ENCODE data around the gene GPR89A. TPM values are rescaled to one million over a fixed set of nuclear protein-coding genes. Genes with fewer than 3 reads are reported as not detected.
A peak's percentile ranks its signal among the peaks of the same experiment; 100 is the strongest.
"Not testable (repeated sequence)": the region's sequence is repeated elsewhere in the genome, so short reads cannot be mapped to it uniquely, and the experiment has no call there.

The GPR89A gene
- polyA plus RNA-seq (ENCODE audit: insufficient read length in 4 of 4), result 10 to 100 TPM; 37.3 to 49.2 (median 39.1) TPM

DNA sequence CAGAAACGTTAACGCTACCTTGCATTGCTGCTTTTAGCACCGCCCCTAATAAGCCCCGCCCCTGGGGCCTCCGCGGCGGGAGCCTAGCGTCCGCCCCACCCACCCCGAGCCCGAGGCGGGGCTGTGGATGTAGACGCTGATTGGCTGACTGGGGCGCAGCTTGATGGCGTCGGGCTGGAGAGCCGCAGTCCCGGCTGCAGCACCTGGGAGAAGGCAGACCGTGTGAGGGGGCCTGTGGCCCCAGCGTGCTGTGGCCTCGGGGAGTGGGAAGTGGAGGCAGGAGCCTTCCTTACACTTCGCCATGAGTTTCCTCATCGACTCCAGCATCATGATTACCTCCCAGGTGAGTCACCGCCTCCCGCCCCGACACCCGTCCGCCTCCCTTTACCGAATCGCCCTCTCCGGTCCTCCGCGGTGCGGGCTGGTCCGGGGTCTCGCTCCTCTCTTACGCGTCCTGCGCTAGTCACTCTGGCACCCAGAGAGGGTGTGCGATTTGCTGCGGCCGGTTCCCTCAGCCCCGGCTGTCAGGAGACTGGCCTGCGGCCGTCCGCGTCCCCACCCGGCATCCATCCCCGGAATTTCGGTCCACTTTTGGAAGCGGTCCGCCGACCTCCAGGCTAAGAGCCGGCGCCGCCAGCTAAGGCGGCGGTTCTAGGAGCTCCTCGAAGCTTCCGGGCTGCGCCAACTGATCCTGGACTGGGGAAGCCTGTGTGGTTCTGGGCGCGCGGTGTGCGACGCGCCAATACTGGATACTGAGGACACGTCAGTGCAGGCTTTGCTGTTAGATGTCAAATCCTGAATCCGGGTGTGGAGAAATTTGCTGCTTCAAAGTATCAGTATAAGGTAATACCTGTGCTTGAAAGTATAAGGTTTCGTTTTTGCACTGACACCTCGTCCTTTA, at the start of gene GPR89A:
Gene GPR89A (plus strand): TSS at position 156 of the 901 bp plus-strand sequence. CDS start 146 bp downstream, at position 302.
- DNase-seq (ENCODE audit: low read depth in 4 of 4, low spot score in 3 of 4), result peak; percentile 78 to 87 (median 84)

DNA sequence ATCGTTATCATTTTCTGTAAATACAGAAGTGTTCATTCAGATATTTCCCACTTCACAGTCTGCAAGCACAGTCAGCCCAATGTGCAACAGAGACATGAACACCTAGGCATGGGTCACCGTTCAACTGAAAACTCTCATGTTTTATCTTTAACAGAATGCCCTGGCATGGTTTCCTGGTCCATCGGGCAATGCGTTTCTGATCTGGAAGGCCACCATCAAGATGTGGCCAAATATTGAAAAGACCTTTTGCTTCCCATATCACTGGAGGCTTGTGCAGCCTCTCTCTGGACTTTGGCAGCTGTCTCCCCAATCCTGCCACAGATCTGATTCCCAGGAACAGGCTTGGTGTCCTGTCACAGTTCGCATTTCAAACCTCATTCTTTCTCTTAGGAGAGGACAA, 21.0 kb upstream of the GPR89A start:
- DNase-seq (ENCODE audit: low read depth in 4 of 4, low spot score in 3 of 4), result not testable (repeated sequence)

DNA sequence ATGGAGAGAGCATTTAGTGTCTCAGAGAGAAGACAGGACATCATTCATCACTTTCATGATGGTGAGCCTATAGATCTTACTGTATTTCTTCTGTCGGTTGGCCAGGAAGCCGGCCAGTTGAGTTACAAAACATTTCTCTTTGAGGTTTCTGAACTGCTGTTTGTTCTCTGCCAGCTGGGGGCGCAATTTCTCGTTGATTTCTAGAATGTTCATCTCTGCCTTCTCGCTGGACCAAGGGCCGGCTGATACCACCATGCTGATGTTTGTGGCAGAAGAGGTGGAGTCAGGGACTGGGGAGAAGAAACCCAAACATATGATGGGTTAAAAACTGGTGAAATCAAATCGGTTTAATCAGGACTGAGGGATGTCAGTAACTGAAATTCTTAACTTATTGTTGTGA, 17.0 kb upstream of the GPR89A start:
- DNase-seq (ENCODE audit: low read depth in 4 of 4, low spot score in 3 of 4), result not testable (repeated sequence)

DNA sequence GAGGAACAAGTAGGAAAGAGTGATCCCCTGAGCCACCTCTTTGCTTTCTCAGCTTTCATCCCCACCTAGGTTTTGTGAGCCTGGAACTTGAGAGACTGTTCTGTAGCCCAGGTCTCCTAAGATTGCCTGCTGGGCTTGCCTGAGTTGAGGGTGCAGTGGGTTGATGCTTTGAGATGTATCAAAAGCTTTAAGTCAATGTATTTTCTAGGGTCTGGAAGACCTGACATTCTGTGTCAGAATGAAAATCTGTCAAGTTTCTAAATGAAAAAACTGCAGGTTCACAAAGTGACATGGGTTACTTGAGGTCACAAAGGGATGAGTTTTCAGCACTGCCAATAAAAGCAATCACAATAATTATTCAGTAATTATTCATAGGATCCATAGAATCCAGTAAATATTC, 15.4 kb upstream of the GPR89A start:
- not testable (repeated sequence) for DNase-seq (ENCODE audit: low read depth in 4 of 4, low spot score in 3 of 4)

DNA sequence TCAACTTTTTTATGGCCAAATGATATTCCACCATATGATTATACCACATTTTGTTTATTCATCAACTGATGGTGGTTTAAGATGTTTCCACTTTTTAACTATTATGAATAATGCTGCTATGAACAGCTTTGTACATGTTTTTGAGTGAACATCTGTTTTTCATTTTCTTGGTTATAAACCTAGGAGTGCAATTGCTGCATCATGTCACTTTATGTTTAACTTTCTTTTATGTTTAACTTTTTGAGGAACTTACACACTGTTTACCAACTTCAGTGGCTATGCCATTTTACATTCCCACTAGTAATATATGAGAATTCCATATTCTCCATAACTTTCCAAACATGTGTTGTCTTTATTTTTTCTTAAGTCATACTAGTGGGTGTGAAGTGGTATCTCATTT, 12.4 kb upstream of the GPR89A start:
- DNase-seq (ENCODE audit: low read depth in 4 of 4, low spot score in 3 of 4), result not testable (repeated sequence)

DNA sequence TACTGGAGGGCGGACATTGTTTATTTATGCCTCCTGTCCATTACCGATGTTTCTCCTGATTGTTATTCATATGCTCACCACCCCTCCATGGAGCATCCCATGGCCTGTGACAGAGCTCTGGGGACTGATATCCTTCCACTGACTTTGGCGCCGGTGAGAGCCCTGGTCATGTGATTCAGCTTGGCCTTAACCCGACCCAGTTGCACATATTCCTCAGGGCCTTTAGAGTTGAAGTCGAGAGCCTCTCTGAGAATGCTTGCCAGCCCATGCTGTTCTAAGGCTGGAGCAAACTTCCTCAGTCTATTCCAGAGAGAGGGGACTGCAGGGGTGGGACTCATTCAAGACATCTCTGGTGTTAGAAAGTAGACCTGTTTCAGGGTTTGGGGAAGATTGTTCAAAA, 11.6 kb upstream of the GPR89A start:
- not testable (repeated sequence) for DNase-seq (ENCODE audit: low read depth in 4 of 4, low spot score in 3 of 4)

DNA sequence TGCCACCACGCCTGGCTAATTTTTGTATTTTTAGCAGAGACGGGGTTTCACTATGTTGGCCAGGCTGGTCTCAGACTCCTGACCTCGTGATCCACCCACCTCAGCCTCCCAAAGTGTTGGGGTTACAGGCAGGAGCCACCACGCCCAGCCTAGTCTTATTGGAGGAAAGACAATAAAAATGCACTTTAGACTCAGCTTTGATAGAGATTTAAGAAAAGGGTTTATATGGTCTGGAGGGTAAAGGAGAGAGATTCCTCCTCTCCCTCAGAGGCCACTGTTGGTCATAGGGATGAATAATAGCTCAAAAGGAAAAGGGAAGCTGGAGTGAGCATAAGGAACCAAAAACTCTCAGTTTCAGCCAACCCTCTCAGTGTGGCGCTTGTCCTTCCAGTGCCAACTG, 8.4 kb upstream of the GPR89A start:
- not testable (repeated sequence) for DNase-seq (ENCODE audit: low read depth in 4 of 4, low spot score in 3 of 4)

DNA sequence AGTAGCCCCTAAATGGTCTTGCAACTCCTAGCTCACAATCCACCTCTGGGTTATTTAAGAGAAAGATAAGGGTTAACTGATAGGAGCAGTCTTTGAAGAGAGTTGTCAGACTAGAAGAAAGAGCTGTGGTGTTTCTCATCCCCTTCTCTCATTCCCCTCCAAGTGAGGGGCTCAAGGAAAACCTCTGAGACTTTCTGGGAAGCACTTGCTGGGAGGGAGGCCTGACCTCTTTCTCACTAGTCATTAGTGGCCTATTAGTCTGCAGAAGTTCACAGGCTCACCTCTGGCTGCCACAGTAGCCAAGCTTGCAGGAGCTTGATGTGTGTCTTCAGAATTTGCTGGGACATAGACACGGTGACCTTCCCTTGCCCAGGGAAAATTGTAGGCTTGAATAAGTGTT, 6.2 kb upstream of the GPR89A start:
- no peak for DNase-seq (ENCODE audit: low read depth in 4 of 4, low spot score in 3 of 4)

DNA sequence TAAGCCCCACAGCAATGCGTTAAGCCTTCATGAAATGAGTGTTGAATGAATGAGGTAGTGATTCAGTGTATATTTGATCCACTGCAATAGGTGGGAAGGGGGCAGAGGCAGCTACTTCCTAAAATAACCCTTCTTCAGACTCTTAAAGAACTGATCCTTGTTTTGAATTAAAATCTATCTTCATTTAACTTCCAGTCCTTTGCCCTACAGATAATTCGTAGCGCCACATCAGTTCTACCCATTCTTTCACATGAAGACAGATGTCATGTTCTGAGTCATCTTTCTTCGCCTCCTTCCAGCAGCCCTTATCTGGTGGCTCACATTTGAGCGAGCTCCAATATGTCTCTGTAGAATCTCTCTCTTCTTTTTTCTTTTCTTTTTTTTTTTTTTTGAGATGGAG, 948 bp upstream of the GPR89A start:
- DNase-seq (ENCODE audit: low read depth in 4 of 4, low spot score in 3 of 4), result not testable (repeated sequence)

DNA sequence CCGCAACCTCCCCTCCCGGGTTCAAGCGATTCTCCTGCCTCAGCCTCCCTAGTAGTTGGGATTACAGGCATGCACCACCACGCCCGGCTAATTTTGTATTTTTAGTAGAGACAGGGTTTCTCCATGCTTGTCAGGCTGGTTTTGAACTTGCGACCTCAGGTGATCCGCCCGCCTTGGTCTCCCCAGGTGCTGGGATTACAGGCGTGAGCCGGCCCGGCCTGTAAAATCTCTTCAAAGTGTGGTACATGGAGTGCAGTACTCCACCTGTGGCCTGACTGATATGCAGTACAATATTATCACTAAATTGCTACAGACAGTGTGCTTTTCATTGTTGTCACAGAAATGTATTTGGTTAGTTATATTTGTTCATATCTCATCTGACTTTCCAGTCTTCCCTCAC, 499 bp upstream of the GPR89A start:
- DNase-seq (ENCODE audit: low read depth in 4 of 4, low spot score in 3 of 4), result not testable (repeated sequence)

DNA sequence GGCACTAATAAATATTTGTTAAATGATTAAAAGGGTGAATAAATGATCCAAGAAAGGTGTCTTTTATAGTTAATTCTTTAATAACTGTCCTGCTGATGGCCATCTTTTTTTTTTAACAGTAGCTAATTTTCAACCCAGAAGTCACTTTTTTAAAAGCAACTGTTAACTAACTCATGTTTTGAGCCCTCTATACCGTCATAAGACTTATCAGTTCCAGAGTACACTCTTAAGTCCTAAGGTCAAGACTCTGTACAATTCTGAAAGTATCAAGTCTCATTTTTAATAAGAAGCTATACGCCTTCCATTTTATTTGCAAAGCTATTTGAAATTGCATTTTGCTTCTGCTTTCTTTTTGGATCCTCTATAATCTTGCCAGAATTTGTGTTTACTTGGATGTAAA, 3.0 kb downstream of the GPR89A start:
- DNase-seq (ENCODE audit: low read depth in 4 of 4, low spot score in 3 of 4), result not testable (repeated sequence)

DNA sequence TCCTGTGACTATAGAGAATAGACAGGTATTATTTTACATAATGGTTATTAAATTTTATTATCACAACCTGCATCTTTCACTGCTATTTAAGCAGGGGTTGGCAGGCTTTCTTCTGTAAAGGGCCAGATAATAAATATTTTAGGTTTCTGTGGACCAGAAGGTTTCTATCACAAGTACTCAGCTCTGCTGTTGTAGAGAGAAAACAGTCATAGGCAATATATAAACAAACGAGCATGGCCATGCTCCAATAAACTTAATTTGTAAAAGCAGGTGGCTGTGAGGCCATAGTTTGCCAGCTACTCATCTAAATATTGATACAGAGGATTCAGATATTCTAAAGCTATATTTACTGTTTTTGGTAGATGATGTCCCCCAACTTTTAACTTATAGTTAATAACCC, 12.3 kb downstream of the GPR89A start:
- not testable (repeated sequence) for DNase-seq (ENCODE audit: low read depth in 4 of 4, low spot score in 3 of 4)

DNA sequence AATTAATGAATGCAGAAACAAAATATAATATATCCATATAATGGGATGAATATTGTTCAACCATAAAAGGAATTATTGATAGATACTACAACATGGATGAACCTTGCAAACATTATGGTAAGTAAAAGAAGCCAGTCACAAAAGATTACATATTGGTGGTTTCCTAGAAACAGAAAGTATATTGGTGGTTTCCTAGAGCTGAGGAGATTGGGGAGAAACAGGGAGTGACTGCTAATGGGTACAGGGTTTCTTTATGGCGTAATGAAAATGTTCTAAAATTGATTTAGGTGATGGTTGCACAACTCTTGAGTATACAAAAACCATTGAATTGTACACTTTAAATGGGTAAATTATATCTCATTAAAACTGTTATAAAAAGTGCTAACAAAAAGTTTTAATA, 14.4 kb downstream of the GPR89A start:
- DNase-seq (ENCODE audit: low read depth in 4 of 4, low spot score in 3 of 4), result not testable (repeated sequence)

DNA sequence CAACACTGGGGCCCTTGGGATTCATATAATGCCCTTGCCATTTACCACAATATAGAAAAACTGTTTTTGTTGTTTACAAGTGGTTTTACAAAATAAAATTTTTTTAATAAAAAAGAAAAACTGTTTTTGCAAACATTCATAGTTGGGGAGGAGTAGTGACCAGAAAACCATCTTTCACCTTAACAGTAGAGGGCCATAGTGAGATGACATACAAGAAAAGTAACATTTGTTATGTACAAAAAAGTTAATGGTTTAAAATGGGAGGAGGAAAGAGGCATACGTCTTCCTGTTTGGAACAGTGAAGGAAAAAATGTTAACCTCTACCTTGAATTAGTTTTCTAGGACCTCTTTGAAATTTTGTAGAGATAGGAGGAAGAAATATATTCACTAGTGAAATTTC, 28.4 kb downstream of the GPR89A start:
- DNase-seq (ENCODE audit: low read depth in 4 of 4, low spot score in 3 of 4), result not testable (repeated sequence)

DNA sequence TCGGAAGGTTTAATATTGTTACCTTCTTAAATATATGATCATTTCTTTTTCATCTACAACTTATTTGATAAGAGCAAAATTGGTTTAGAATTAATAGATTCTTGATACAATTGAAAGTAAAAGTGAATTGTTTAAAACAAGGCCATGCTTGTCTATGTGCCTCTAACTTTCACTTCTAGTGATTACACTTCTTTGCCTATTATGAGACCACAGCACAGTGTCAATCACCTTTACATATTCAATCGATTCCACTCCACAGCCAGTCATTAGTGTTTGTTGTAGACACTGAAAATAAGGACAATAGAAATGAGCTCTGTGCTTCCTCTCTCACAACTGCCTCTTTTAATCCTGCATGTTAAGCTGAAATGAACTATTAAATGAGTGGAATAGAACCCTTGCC, 34.1 kb downstream of the GPR89A start:
- not testable (repeated sequence) for DNase-seq (ENCODE audit: low read depth in 4 of 4, low spot score in 3 of 4)

DNA sequence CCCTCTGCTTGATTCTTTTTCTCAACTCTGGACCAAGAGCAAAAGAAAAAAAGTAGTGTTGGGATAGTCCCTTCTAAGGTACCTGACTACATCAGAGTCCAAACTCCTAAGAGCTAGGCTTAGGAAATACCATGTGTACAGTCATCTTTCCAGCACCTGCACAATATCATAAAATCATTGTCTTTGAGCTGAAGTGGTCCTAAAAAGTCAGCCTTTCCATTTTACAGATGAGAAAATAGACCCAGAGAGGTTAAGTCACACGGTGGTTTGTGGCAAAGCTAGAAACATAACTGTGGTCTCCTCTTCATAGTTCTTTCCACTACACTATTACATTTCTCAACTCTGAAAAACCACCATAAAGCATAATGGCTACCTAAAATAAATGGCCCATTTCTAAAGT, 36.2 kb downstream of the GPR89A start:
- not testable (repeated sequence) for DNase-seq (ENCODE audit: low read depth in 4 of 4, low spot score in 3 of 4)

DNA sequence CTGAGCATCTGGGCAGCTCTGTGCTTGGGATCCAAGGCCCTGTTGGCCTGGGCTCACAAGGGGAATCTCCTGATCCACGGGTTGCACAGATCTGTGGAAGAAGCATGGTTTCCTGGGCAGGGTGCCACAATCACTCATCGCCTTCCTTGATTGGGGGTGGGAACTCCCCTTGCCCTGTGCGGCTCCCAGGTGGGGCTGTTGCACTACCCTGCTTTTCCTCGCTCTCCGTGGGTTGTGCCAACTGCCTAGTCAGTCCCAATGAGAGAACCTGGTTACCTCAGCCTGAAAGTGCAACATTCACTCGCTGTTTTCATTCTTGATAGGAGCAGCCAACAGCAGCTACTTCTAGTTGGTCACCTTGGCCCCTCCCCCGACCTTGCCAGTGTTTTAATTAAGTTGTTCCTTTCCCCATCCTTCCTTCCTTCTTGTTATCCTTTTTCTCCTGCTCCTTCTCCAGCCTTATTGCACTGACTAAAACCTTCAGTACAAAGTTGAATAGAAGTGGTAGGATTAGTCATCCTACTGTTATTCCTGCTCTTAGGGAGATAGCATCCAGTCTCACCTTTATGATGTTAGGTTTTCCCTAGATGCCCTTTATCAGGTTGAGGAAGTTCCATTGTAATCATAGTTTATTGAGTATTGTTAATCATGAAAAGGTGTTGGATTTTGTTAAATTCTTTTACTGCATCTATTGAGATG, 48.6 kb downstream of the GPR89A start:
- not testable (repeated sequence) for DNase-seq (ENCODE audit: low read depth in 4 of 4, low spot score in 3 of 4)

DNA sequence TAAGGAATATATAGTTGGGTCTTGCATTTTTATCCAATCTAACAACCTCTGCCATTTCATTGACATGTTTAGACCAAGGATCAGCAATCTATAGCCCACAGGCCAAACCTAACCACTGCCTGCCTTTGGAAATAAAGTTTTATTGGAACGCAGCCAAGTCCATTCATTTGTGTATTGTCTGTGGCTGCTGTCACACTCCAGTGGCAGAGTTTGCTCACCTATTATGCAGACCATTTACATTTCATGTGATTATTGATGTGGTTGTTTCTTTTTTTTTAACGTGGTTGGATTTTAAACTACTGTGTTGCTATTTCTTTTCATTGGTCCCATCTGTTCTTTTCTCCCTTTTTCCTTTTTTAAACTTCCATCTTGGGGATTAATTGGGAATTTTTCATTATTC, 54.7 kb downstream of the GPR89A start:
- DNase-seq (ENCODE audit: low read depth in 4 of 4, low spot score in 3 of 4), result not testable (repeated sequence)

DNA sequence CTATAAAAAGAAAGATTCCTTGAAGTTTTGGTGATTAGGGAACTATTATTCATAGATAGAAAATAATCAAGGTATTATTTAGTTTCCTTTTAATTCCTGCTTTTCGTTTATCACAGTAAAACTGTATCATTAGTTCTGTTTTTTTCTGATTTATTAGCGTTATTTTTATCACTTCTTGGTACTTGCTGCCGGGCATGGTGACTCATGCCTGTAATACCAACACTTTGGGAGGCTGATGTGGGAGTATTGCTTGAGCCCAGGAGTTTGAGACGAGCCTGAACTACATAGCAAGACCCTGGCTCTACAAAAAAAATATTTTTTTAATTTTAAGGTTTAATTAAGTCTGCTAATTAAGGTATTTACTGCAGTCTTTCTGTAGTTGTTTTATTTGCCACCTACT, 57.2 kb downstream of the GPR89A start:
- DNase-seq (ENCODE audit: low read depth in 4 of 4, low spot score in 3 of 4), result not testable (repeated sequence)

DNA sequence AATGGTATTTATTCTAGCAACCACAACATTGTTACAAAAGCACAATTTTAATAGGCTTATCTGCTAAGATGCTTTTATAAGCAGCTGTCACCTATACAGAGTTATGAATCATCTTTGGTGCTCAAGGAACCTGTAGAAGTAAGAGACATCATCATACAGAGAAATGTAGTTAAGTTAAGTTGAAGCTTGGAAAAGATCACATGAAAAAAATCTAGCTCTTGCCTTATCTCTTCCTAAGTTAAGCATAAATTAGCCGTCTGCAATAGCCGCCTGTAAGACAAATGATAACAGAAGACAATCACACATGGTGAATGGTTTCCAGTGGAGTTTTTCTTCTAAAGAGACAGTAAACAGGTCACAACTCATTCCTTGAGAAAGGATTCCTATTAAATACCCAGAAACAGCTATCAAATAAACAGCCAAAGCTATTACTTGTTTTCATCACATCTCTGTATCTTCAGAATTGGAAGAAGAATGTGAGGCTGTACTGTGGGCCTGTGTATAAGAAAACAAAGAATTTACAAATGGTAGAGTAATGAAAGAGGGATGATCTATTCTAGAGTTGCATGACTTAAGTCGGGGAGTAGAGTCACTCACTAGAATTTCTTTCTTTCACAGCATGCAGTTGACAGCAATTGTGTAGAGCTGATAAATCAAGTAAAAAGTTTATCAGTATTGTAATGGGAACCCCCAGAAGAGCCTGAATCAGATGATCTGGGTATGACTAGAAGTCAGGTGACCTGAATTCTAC, 63.4 kb downstream of the GPR89A start:
- DNase-seq (ENCODE audit: low read depth in 4 of 4, low spot score in 3 of 4), result not testable (repeated sequence)

DNA sequence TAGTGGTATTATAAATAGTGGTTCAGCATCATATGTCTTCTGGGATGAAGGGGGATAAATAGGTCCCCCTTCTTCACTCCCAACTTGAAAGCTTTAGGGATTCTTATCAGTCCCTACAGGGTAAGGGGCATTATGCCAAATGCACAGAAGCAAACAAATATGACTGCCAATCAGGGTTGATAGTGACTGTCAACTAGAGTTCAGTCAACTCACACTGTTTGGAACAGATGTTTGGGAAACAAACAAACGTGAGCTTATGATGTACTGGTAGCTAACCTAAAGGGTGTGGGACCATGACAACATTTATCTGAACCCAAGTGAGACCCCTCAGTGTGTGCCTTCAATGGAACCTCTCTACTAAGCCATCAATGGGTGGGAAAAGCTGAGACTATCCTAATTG, 65.4 kb downstream of the GPR89A start:
- not testable (repeated sequence) for DNase-seq (ENCODE audit: low read depth in 4 of 4, low spot score in 3 of 4)
